DMS79 (cell line): Measurements from ENCODE around the gene CFAP65.
A peak's percentile ranks its signal among the peaks of the same experiment; 100 is the strongest.

ENCODE experiments used
- DNase-seq: peaks from one replicate; lab custom pipeline; 2025; lab: John Stamatoyannopoulos, UW

CFAP65 gene

GRCh38 chr2:219030177-219030940 is 11.0 kb downstream of the CFAP65 start:
- DNase-seq: no peak

DNA sequence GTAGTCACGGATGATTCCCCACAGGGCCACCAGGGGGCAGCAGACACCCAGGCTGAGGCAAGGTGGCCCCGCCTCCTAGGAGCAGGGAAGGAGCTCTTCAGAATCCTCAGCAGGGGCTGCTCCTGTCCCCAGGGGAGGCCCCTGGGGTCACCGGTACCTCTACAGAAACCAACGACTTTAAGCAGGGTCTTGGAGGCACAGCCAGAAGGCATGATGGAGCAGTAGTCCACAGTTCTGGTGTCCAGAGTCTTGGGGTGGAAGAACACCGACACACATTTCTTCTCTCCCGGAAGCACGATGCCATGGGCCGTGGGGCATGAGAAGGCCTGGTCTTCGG is 11.5 kb downstream of the CFAP65 start:
- peak; percentile 31 for DNase-seq

DNA sequence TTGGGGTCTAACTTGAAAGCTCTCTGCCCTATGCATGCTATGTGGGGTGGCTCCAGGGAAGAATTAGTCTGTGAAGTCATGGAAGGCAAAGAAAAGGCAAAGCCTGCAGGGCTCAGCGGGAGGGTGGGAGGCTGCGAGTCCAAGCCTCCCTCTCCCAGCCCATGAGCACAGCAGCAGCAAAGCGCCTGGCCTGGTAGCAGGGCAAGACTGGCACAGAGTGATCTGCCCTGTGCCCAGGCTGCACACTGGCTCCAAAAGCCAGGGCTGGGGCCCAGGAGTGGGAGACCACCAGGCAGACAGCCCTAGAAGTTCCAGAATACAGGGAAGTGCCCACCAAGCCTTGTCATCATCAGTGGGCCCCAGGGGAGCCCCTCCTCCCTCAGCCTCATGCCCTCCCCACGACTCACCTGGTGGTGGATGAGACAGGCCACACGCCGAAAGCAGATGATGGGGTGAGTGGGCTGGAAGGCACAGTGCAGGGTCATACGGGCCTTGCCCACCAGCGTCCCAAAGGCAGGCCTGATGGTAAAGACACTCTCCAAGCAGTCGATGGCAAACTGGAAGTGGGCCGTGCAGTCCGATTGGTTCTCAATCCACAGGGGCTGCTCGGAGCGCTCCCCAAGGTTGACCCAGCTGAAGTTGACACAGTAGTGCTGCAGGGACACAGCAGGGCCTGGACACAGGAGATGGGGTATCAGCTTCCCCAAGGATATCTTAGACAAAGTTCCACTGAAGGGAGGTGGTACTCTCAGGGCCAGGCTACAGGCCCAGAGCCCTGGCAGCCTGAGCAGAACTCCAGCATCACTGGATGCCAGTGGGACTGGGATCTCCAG is 12.1 kb downstream of the CFAP65 start:
- DNase-seq: no peak

- peak; percentile 6 for DNase-seq
Measured at GRCh38 chr2:219028141-219028540, 13.2 kb downstream of the CFAP65 start.

GRCh38 chr2:219027511-219028055 is 13.7 kb downstream of the CFAP65 start:
- no peak for DNase-seq

GRCh38 chr2:219026946-219027345 is 14.4 kb downstream of the CFAP65 start:
- no peak for DNase-seq

GRCh38 chr2:219025637-219026585 is 15.4 kb downstream of the CFAP65 start:
- DNase-seq: no peak

GRCh38 chr2:219024059-219024458 is 17.3 kb downstream of the CFAP65 start:
- no peak for DNase-seq

DNA sequence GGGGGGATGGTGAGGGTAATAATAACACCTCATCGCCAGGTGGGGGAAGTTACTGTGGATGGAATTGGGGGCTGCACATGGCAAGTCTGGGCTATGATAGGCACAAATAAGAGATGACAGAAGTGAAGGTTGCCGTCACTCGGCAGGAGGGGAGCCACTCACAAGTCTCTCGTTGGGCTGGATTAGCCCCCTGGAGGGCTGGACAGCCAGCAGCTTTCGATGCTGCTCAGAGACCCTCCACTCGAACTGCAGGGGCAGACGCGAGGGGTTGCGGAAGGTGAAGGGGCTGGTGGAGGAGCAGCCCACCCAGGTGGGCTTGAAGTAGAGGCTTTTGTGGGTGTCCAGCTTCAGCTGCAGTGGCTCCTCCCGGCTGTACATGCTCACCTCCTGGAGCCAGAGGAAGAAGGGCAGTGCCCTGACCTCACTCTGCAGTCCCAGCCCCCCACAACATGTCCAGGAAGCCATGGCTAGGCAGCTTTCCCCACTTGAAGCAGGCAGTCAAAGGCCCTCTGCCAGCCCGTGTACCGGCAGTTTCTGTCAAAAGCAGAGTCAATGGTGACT is 18.2 kb downstream of the CFAP65 start:
- no peak for DNase-seq

- no peak for DNase-seq
Measured at GRCh38 chr2:219022616-219023015, 18.7 kb downstream of the CFAP65 start.

DNA sequence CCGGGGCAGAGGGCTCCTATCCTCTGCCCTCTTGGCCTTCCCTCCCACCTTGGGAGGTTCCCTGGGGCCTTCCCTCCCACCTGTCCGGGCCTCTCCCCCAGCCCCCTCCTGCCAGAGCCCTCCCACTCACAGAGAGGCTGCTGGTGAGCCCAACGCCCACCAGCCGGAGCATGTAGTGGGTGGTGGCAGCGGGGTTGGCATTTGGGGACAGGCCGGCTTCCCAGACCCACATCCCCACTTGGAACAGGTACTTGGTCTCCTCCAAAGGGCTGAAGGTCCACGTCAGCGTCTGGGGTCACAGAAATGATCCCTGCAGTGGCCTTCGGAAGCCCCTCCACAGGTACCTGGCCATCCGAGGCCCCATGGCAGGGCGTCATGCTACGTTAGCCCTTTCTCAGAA is 19.3 kb downstream of the CFAP65 start:
- DNase-seq: no peak

DNA sequence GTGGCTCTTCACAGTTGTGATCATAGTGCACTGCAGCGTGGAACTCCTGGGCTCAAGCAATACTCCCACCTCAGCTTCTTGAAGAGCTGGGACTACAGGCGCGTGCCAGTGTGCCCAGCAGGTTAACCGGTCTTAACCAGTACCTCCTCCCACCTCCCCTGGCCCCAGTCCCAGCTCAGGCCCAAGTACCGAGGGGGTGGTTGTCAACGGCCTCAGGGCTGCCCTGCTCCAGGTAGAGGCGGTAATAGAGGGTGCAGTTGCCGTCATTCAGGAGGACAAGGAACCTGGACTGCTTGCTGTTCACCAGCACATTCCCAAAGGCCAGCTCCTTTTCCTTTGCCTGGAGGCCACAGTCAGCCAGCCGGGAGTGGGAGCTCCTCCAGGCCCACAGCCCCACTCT is 19.7 kb downstream of the CFAP65 start:
- DNase-seq: no peak

DNA sequence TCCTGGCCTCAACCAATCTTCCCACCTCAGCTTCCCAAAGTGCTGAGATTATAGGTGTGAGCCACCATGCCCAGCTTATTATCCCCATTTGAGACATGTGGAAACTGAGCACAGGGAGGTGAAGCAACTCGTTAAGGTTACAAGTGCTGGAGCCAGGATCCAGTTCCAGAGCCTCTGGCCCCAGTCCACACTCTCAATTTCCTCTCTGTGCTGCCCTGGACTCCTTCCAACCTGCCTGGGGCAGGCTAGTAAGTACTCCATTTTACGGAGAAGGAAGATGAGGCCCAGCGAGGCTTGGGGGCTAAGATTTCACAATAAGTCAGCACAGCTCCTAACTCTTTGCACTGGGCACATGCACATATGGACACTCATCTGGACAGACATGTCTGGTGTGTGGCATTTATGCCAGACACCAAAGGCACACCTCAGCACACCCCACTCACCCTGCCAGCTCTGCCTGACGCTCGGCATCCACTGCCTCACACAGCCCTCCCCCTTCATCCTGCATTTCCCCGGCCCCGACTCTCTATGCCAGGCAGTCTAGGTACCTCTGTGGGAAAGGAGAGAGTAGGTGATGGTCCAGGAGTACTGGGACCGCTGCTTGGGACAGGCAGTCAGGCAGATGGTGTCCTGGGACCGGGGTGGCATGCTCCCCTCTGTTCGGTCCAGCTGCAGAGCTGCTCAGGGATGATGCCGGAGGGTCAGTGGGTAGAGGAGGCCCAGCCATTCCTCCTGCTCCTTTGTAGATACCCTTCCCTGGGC is 20.5 kb downstream of the CFAP65 start:
- DNase-seq: no peak

GRCh38 chr2:219019436-219019835 is 21.9 kb downstream of the CFAP65 start:
- DNase-seq: no peak

DNA sequence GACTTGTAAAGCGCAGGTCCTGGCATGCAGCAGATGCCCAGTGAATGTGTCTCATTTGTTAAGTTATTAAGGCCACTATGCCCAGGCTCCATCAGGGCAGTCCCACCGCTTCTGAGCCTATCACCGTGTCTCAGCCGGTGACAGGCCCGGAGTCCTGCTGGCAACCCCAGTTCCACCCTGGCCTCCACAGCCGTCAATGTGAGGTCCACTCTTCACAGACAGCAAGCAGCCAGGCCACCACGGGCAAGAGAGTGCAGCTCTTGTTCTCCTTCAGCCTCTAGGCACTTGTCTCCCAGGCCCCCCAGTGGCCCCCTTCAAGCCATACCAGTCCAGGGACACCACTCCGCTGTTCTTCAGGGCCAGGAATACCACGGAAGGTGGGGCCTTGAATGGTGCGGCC is 22.6 kb downstream of the CFAP65 start:
- DNase-seq: no peak

- no peak for DNase-seq
Measured at GRCh38 chr2:219018286-219018685, 23.0 kb downstream of the CFAP65 start.

DNA sequence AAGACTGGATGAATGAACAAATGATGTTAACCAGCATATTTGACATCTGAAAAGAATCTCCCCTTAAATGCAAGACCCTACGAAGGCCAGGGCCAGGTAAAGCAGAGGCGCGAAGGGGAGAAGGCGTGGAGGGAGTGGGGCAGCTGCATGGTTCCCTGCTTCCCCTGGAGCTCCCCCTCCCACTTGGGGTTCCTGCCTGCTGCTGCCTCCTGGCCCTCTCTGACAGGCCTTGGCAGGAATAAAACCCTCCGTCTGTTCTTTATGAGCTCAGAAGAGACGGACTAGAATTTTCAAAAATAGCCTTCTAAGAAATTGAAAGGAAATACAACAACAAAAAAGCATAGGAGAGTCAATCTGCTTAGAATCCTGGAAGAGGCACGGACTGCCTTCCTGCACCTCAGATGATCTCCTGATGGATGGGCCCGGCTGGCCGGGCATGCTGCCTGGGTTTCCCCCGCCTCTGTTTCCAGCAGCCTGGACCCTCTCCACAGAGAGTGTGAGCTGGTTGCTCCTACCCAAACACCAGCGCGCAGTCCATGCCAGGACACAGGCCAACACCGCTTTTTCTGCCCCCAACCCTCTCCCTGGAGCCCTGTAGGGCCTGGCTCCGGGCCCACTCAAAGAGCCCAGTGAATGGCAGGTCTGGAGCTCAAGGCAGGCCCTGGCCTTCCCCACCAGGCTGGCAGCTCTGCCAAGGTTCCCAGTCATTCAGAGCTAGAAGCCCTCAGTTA is 23.9 kb downstream of the CFAP65 start:
- no peak for DNase-seq

DNA sequence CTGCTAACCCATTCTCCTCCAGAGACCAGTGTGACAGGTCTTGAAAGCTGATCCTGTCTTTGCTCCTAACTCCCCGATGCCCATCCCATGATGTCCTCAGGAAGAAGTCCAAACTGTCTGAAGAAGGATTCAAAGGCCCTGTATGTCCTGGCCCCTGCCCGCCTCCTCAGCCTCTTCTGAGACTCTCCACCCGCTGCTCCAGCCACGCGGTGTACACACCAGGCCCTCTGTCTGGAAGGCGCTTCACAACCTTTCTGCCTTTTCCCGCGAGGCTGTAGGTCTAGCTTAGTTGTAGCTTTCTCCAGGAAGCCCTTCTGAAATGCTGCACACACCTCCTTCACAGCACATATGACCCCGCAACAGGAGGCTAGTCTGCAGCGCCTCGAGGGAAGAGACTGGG is 24.6 kb downstream of the CFAP65 start:
- no peak for DNase-seq

DNA sequence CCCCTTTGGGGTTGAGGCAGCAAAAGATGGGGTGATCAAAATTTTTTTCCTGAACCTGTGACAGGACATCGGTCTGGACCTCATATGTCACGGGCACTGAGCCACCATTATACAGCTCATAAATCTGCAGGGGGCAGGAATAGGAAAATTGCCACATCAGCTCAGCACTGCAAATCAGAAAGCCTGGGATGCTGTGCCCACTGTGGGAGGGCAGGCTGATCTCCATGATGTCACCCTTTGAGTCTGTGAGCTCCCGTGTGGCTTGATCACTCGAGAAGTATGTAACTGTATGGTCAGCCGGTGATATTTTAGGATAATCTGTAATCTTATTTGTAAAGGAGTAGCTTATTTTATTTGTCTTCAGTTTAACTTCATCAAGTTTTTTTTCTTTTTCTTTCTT is 30.4 kb downstream of the CFAP65 start:
- DNase-seq: no peak

- DNase-seq: peak; percentile 16
Measured at GRCh38 chr2:219010162-219010756, 31.1 kb downstream of the CFAP65 start.
